IPS-NIHi11 (cell line): ENCODE data around the gene TBC1D5.
"Not testable (repeated sequence)": the region's sequence is repeated elsewhere in the genome, so short reads cannot be mapped to it uniquely, and the experiment has no call there.

ENCODE experiments used
- DNase-seq: peaks from one replicate; pipeline ENCODE4 v3.0.0; 2012; ENCODE audit warnings: mixed read lengths, low spot score

Gene TBC1D5

GRCh38 chr3:17133632-17134545 lies 608.5 kb downstream of the TBC1D5 start:
- DNase-seq: no peak

- DNase-seq: no peak
Observed at GRCh38 chr3:17132286-17133115, 609.9 kb downstream of the TBC1D5 start.

GRCh38 chr3:17130956-17131355 lies 611.5 kb downstream of the TBC1D5 start:
- no peak for DNase-seq

- DNase-seq: no peak
Observed at GRCh38 chr3:17129556-17129955, 612.9 kb downstream of the TBC1D5 start.

GRCh38 chr3:17128671-17129070 lies 613.8 kb downstream of the TBC1D5 start:
- not testable (repeated sequence) for DNase-seq

GRCh38 chr3:17125738-17126442 lies 616.5 kb downstream of the TBC1D5 start:
- DNase-seq: no peak

- DNase-seq: no peak
Observed at GRCh38 chr3:17122758-17123157, 619.7 kb downstream of the TBC1D5 start.

- DNase-seq: no peak
Observed at GRCh38 chr3:17121336-17121735, 621.1 kb downstream of the TBC1D5 start.

- no peak for DNase-seq
Observed at GRCh38 chr3:17120115-17120514, 622.3 kb downstream of the TBC1D5 start.

GRCh38 chr3:17119201-17120072 lies 623.0 kb downstream of the TBC1D5 start:
- DNase-seq: no peak

- DNase-seq: no peak
Observed at GRCh38 chr3:17118771-17119170, 623.7 kb downstream of the TBC1D5 start.

- no peak for DNase-seq
Observed at GRCh38 chr3:17116007-17116600, 626.3 kb downstream of the TBC1D5 start.

- DNase-seq: no peak
Observed at GRCh38 chr3:17115186-17115585, 627.2 kb downstream of the TBC1D5 start.

- DNase-seq: no peak
Observed at GRCh38 chr3:17111586-17111985, 630.8 kb downstream of the TBC1D5 start.

- DNase-seq: no peak
Observed at GRCh38 chr3:17110660-17111396, 631.6 kb downstream of the TBC1D5 start.
